NOMO-1 treated with dmso at 0.1 percent for 144 hours (cell line): ENCODE data around the gene C6orf163.

ENCODE experiments used
- DNase-seq: peaks from one replicate; lab custom pipeline; 2025; ENCODE audit not compliant: unreplicated experiment; lab: John Stamatoyannopoulos, UW

The C6orf163 gene

DNA sequence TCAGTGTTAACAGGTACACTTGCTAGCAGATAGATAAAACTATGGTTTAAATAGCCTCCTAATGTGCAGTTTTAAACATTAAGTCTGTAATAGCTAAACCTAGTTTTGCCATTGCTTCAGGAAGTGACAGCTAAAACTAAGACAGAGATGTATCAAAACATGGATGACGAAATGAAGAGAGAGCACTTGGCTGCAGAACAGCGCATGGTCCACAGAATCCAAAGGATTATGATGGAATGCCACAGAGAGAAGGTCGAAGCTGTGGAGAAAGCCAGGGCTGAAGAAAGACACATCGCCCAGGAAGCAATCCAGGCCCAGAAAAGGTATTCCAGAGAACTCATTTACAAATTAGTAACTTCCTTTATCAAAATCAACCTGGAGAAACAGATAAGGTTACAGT is 11.6 kb downstream of the C6orf163 start:
- DNase-seq: no peak

DNA sequence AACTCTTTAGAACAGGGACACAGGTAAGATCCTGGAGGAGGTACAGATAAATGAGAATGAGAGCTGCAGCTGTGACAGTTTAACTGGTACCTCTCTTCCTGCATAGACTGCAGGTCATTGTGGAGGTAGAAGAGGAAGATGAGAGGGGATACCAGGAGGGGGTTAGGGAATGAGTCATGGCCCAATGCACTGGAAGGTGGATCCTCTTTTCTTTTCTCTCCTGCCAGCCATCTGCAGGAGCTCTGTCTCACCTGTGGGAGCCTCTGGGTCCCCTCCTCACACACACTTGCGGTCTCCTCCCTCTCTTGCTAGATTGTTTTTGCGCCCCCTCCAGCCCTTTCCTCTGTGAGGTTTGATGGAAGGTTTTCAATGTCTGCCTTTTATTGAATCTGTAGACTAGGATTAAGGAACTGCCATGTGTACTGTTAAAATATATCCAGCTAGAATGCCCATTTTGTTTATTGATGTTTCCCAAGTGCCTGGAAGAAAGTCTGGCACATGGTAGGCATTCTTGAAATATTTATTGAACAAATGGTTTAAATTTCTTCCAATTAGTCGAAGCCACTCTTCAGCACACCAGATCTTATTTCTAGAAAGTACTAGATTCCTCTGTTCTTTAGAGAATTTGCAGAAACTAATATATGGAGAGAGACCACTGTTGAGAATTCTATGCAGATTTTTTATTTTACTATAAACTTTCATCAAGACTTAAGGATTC is 13.0 kb downstream of the C6orf163 start:
- DNase-seq: no peak

DNA sequence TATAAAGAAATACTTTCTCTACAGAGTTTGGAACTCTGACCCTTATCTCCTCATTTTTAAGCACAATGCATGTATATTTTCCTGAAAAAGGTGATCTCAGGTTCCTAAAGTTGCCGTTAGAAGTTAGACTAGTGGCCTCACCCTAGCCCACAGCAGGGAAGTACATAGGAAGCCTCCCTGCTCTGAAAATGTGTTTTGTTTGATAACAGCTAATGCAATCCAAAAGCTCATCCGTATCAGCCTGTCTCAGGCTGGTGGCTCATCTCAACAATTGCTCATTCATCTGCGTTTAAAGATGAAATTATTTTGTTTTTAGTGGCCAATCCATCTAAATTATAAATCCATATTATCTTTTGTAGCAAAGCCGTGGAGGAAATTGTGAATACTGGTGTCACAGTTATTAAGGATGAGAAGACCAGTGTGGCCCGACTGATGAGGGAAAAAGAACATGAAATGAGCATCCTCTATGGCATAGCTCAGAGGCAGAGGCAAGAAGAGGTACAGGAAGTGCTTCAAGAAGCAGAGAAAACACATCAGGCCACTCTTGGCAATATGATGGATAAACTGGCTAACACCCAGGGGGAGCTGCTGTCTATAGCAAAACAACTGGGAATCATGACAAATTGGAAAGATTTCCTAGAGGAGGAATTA is 20.1 kb downstream of the C6orf163 start:
- no peak for DNase-seq

DNA sequence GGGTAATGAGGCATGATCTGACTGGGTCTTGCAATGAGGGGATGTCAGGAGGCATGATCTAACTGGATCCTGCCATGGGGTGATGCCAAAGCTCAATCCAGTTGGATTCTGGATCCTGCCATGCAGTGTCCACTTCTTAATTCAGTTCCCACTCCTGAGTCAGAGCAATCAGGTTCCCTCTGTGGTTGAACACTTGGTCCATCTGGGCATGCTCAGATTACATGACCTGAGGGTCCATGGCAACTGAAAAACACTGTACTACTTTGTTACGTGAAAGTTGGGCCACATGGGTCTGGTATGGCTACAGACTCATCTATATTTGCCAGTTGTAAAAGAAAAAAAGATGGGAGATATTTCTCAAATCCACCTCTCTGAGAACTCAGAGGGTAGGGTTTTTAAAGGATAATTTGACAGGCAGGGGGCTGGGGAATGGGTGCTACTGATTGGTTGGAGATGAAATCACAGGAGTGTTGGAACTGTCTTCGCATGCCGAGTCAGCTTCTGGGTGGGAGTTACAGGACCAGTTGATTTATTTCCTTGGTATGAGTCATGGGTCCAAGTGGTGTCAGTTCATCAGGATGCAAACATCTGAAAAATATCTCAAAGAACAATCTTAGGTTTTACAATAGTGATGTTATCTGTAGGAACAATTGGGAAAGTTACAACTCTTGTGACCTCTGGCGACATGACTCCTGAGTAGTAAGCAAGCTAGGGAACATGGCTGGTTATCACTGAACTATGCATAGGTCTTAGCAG is 21.6 kb downstream of the C6orf163 start:
- no peak for DNase-seq

DNA sequence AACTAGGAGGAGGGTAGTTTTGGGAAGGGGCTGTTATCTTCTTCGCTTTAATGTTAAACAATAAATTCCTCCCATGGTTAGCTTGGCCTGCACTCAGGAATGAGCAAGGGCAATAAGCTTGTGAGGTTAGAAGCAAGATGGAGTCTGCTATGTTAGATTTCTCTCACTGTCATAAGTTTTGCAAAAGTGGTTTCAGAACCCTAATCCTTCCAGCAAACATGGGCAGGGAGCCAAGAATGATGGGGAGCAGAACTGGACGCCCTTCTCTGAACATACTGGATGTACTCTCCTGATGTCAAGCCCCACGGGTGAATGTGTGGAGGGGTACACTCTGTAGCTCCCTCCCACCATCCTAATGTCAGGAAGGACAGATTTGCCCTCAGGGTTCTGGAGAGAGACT is 22.3 kb downstream of the C6orf163 start:
- no peak for DNase-seq

DNA sequence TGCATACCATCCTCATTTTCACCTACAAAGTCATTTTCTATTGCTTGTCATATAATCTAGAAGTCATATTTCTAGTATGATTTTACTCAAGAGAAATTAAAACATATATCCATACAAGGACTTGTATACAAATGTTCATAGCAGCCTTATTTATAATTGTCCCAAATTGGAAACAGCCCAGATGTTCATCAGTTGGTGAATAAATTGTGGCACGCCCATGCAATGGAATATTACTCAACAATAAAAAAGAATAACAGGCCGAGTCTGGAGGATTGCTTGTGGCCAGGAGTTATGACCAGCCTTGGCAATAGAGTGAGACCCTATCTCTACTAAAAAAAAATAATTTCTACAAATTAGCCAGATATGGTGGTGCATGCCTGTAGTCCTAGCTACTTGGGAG is 28.8 kb downstream of the C6orf163 start:
- DNase-seq: no peak

DNA sequence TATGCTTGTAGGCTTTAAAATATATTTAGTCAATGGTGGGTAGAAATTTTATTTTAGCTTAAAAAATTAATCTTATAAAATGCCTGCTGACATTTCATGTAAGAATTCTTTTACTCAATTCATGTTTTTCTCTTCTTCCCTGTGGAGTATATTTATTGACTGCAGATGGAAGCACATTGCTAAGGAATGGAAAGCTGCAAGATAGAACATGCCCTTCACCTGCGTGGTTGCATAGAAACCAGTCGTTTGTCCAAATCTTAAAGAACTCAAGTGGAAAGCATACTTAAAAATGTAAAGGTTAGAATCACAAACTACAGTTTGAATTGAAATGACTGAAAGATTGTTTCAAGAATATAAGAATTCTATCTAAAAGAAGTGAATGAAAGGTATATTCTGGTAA is 30.7 kb downstream of the C6orf163 start:
- DNase-seq: no peak

DNA sequence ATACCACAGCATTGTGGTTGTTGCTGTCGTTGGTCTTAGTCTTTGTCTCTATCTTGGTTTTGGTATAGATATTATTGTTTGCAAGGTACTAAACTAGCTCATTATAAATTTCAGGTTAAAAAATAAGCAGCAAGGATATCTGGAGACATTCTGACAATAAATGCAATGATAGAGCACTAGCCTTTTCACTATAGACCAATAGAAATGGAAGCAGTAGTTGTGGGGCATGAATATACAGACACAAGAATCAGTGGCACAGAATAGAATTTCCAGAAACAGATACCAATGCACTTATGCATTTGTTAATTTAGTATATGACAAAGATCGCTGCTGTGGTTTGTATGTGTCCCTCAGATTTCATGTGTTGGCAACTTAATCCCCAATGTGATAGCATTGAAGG is 32.0 kb downstream of the C6orf163 start:
- no peak for DNase-seq

DNA sequence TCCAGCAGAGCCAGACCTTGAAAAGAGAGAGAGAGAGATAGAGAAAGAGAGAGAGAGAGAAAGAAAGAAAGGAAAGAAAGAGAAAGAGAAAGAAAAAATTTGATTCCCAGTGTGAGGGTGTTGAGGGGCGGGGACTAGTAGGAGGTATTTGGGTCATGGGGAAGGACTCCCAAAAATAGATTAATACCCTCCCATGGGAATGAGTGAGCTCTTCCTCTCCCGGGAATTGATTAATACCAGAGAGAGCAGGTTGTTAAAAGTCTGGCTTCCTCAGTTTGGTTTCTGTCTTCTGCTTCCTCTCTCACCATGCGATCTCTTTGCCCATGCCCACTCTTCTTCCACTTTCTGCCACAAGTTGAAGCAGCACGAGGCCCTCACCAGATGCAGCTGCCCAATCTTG is 34.3 kb downstream of the C6orf163 start:
- no peak for DNase-seq

DNA sequence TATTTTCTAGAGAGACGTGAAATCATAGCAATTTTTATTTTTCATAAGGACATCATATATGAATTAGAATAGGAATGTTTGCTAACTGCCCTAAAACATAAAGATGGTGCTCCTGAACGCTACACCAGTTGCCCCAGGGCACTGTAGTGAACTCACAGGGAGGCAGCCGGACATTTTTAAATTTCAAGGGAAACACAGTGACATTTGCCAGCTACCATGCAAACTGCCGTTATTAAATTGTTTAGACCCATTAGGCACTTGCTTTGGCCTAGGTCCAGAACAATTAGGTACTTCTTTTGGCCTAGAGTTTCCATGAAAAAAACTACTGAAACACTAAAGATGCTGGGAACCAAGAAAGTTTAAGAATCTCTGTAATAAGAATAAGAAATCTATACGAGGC is 38.2 kb downstream of the C6orf163 start:
- DNase-seq: no peak

DNA sequence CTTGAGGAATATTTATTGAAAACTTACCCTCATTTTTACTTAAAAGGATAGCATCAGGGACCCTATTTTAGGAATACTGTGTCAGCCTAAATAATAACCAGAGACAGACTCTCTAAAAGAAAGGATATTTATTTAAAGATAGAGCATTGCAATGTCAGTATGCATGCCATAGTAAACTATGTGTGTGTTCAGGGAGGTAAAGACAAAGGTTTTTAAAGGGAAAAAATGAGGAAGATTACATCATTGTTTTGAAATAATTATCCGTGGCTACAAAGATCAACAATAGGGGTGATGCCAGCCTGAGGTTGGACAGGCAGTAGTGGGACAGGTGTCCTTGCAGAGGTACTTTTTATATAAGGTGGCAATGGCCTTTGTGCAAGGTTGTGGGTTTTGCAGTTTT is 39.4 kb downstream of the C6orf163 start:
- DNase-seq: no peak

DNA sequence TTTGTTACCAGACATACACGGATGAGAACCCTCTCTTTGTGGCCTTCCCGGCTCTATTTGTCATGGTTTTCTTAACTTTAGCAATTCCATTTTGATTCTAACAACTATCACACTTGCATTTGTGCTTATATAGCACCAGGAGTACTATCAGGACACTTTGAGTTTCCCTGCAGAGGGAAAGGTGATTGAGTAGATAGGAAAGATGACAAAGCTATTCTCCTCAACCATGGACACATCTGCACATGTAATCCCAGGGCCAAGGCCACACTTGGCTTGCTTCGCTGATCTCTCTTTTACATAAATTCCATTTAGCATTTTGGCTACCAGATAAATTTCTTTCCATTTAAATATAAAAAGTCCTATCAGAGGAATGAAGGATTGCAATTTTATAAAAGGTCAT is 39.8 kb downstream of the C6orf163 start:
- no peak for DNase-seq

DNA sequence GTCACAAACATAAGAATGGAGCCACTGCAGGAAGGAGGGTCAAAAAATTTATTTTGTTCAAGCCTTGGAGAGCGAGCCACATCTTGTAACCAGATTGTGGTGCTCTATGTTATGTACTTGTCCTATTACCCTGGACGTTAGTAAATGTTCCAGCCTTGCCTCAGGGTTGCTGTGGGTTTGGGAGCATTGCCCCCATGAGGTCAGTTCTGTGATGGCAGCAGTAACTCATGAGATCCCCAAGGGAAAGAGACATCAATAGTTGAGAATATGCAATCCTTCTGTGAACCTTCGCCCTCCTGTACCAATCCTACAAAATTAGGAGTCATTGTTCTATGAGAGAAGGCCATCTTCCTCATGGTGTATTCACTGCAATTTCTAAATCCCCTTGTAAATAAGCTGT is 46.7 kb downstream of the C6orf163 start:
- DNase-seq: no peak

DNA sequence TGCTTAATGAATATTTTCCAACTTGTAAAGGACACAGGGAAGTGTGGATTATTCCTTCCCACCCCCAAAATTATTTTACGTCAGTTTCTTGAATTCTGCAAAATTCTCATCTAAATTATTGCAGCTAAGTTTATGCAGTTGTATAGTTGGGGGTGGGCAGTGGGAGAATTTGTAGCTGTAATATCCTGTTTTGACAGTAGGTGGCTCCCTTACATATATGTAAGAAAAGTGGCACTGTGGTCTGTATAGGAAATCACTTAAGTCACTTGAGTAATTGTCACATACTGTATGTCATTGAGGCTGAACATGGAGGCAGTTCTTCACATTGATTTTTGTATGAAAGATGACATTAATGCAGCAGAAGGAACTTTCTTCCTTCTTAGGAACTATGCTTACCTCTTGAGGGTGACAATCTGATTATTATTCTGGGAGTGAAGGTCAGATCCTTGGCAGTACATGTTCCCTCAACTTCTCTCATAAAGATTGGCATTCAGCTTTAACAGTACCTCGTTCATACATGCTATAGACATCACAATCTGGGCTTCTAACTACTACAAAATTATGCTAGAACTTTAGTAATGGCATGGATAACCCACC is 48.5 kb downstream of the C6orf163 start:
- peak; percentile 10 for DNase-seq

DNA sequence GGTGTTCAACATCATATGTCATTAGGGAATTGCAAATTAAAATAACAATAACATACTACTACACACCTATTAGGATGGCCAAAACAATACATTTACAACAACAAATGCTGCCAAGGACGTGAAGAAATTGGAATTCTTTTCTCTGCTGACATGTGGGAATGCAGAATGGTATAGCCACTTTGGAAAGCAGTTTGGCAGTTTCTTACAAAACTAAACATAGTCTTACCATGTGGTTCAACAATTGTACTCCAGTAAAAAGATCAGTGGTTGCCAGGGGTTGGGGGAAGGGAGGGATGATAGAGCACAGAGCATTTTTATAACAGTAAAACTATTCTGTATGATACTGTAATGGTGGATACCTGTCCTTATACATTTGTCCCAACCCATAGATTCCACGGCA is 50.8 kb downstream of the C6orf163 start:
- DNase-seq: no peak

DNA sequence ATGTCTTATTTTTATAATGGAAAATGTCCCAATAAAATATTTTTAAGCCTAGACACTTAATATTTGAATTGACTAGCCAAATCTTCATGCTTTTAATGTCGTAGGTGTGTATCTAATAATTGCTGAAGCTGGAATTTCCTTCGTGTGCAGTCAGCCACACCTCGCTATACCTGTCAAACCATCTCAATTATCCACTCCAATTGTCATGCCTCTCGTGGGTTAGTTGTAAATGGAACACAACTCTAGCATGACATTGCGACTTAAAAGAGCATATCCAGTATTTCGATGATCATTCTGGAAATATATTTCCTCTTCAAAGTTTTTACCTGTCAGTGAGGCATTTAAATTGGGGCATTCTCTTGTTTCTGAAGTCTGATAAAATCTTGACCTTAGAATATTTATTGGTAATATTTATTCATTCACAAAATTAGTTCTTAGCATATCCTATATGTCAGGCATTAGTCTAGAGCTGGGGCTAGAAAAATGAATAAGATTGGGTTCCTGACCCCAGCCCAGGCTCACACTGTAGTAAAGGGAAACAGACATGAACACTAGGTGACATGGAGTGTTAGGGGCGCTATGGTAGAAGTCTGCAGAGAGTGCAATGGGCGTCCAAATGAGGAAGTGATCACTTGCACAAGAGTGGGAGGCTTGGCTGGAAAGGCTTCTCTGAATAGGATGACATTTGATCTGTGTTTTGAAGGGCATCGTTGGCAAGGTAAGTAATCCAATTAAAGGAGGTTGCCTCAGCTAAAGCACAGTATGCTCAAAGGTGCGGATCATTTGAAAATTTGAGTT is 52.2 kb downstream of the C6orf163 start:
- peak; percentile 89 for DNase-seq

DNA sequence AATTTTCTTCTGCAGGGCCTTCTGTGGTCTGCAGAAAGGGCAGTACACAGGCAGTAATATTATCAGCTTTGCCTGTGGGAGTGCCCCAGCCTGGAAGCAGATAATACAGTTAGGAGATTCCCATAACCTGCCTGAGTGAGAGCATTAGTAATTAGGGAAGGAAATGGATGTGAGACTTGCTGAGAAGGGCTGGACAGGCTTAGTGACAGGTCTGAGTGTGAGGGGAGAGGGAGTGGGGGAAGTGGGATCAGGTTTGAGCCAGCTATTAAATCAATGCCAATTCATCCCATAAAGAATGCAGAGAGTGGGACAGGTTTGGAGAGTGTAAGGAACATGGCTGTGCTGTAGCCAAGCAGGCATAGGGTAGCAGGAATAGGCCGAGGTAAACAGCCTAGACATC is 53.0 kb downstream of the C6orf163 start:
- no peak for DNase-seq

DNA sequence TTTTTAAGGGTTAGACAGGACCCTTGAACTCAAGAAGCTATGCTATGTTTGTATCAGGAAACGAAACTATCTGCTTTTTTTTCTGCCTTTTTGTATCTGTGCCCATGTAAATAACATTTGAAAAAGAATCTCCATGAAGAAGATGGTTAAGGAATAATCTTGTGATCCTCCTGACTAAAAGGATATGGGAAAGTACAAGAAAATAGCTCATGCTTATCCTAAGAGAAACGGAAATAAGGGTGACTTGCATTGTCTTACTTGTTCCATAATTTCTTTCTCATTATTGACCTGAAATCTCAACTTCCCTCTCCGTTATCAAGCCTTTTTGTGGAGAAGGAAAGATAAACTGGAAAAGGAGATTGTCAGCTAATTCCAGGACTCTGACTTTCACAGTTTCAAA is 57.2 kb downstream of the C6orf163 start:
- no peak for DNase-seq

DNA sequence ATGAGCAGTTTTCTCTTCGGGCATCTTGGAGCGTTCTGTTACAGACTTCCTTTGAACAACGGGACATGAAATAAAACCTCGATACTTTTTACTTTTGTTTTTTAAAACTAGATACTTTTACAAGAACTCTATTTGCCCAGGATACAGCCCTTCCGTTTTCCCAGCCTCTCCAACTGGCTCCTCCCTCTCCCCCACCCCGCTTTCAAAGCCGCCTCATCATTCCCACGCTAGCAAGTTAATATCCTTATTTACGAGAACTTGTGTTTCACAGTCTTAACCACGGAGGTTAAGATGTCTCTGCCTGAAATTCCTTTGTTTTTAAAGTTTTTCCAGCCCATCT is 62.9 kb downstream of the C6orf163 start:
- DNase-seq: no peak

DNA sequence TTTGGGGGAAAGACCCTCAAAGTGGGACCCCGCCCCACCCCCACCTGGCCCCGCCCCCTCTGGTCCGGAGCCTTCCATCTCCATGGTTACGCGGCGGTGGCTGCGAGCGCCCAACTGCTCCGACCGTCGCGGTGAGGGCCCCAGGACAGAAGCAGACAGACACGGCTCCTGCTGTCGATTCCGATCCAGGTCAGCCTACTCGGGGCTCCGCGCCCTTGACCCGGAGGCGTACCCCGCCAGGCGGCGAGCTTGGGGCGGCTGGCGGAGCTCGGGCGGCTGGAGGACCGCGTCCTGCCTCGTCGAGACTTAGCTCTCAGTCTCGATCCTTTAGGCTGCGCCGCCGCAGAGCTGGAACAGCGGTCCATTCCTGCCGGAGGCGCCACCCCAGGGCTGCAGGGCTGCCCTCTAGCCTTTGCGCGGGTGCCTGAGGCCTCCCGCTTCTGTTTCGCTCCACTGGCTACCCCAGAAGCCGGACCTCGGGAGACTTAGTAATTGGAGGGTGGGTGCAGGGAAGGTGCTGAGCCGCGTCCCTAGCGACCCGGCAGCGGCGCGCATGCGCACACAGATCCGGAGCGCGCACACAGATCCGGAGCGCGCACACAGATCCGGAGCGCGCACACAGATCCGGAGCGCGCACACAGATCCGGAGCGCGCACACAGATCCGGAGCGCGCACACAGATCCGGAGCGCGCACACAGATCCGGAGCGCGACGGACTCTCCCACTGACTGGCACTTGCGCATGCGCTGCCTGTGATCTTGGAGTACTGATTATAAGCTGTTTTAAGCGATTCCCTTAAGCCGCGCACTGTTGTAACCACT is 63.5 kb downstream of the C6orf163 start, which contains the start of gene CFAP206:
Gene CFAP206 (plus strand): TSS at position 72 of the 820 bp plus-strand sequence. CDS start 1,868 bp downstream, outside the sequence.
- peak; percentile 71 for DNase-seq
